ENCODE results near the gene CANX.

- TF ChIP-seq CTCF (IDR thresholded peaks at IDR 0.05) (no peak), POLR2AphosphoS5 (IDR thresholded peaks at IDR 0.05) (no peak), POLR2A (IDR thresholded peaks at IDR 0.05) (no peak), EP300 (IDR thresholded peaks at IDR 0.05) (no peak)
These were observed 77.7 kb downstream of the CANX start for GRCh38 chr5:179776411-179776938.

Data from suprapubic skin (tissue), 4 donors.